CD8-positive, alpha-beta memory T cell (primary cell): Measurements from ENCODE around the gene CEP162. TPM values are rescaled to one million over a fixed set of nuclear protein-coding genes. Genes with fewer than 3 reads are reported as not detected.

Experiments
- CTCF ChIA-PET: fragments of 350-600 bp; sonication (Branson Sonifier 250); formaldehyde crosslinking; loops from one replicate; lab custom pipeline; 2021; ENCODE audit warnings: antibody characterized with exemption; lab: Charles Lee
- POLR2A ChIA-PET: fragments of 350-600 bp; sonication (Branson Sonifier 250); formaldehyde crosslinking; loops from one replicate; lab custom pipeline; 2021; ENCODE audit warnings: antibody characterized with exemption; lab: Charles Lee
- DNase-seq, 5 donors: peaks; one replicate each; pipeline versions ENCODE4 v3.0.0 to v3.0.0-alpha.2; 2020 to 2022; ENCODE audit warnings: mixed read lengths in 1 of 5
- H3K27ac ChIP-seq: one replicate; pipeline ENCODE4 v1.7.0; 2013; ENCODE audit warnings: low read depth, mild to moderate bottlenecking, low read length, moderate library complexity
- H3K27me3 ChIP-seq: 2 replicates; pipeline ENCODE4 v1.7.0; 2013; ENCODE audit warnings: low read length, mild to moderate bottlenecking; ENCODE audit not compliant: insufficient read depth, poor library complexity, severe bottlenecking
- H3K36me3 ChIP-seq: 2 replicates; pipeline ENCODE4 v1.7.0; 2013; ENCODE audit warnings: mild to moderate bottlenecking, low read length, moderate library complexity; ENCODE audit not compliant: insufficient read depth
- H3K4me1 ChIP-seq: 2 replicates; pipeline ENCODE4 v1.7.0; 2013; ENCODE audit warnings: mild to moderate bottlenecking, low read length, moderate library complexity; ENCODE audit not compliant: insufficient read depth
- H3K4me3 ChIP-seq: 2 replicates; pipeline ENCODE4 v1.7.0; 2013; ENCODE audit warnings: mild to moderate bottlenecking, low read length
- H3K9me3 ChIP-seq: 2 replicates; pipeline ENCODE4 v1.7.0; 2013; ENCODE audit warnings: mild to moderate bottlenecking, low read length
- H3K27ac Mint-ChIP-seq, 8 donors: one replicate each; pipeline ENCODE4 v1.8.0; 2020 to 2021; ENCODE audit warnings: mixed read lengths in 8 of 8, mild to moderate bottlenecking in 6 of 8, inconsistent platforms in 3 of 8, moderate library complexity in 3 of 8
- H3K27me3 Mint-ChIP-seq, 2 donors: one replicate each; pipeline ENCODE4 v1.8.0; 2020 to 2021; ENCODE audit warnings: mixed read lengths in 2 of 2, mild to moderate bottlenecking in 1 of 2, moderate library complexity in 1 of 2
- H3K36me3 Mint-ChIP-seq, 3 donors: one replicate each; pipeline ENCODE4 v1.8.0; 2020 to 2021; ENCODE audit warnings: mixed read lengths in 3 of 3, inconsistent platforms in 1 of 3, mild to moderate bottlenecking in 1 of 3
- H3K4me1 Mint-ChIP-seq, 3 donors: one replicate each; pipeline ENCODE4 v1.8.0; 2020 to 2021; ENCODE audit warnings: mixed read lengths in 3 of 3, inconsistent platforms in 1 of 3, mild to moderate bottlenecking in 1 of 3
- H3K4me3 Mint-ChIP-seq, 7 donors: one replicate each; pipeline ENCODE4 v1.8.0; 2020 to 2021; ENCODE audit warnings: mixed read lengths in 7 of 7, mild to moderate bottlenecking in 6 of 7, moderate library complexity in 4 of 7, inconsistent platforms in 2 of 7
- H3K9me3 Mint-ChIP-seq, 5 donors: one replicate each; pipeline ENCODE4 v1.8.0; 2020 to 2022; ENCODE audit warnings: mixed read lengths in 5 of 5, mild to moderate bottlenecking in 3 of 5, moderate library complexity in 2 of 5, inconsistent platforms in 1 of 5
- polyA plus RNA-seq: library from polyadenylated mRNA; unstranded; fragments of 300-500 nt; fragmentation: Illumina TruSeq; gene quantifications from one replicate; pipeline ENCODE4 v1.2.3, GENCODE V29; 2021
- total RNA-seq, 2 experiments: library from RNA; stranded (reverse); gene quantifications; one replicate each; pipeline ENCODE4 v1.2.3, GENCODE V29; 2021

The CEP162 gene
- total and polyA plus RNA-seq, 3 experiments from 2014 or later, result 5.5 to 6.0 (median 5.6) TPM

DNA sequence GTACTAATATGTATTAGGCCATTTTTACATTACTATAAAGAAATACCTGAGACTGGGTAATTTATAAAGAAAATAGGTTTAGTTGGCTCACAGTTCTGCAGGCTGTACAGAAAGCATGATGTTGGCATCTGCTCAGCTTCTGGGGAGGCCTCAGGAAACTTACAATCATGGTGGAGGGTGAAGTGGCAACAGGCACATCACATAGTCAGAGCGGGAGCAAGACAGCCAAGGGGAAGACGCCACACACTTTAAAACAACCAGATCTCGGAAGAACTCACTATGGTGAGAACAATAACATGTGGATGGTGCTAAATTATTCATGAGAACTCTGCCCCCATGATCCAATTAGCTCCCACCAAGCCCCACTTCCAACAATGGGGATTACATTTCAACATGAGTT is 41.3 kb upstream of the CEP162 start:
- H3K27me3 Mint-ChIP-seq, result peaks cover 7 to 23% of the 10 kb centered on the region in 2 donors
- DNase-seq, result no peak
- H3K27me3 ChIP-seq, result no peaks in the 10 kb centered on the region
- POLR2A ChIA-PET, result no interaction called here
- no peaks in the 10 kb centered on the region for H3K36me3 Mint-ChIP-seq
- H3K4me1 ChIP-seq, result no peaks in the 10 kb centered on the region
- no peaks in the 10 kb centered on the region for H3K36me3 ChIP-seq
- no peak overlapping the region for H3K4me3 Mint-ChIP-seq
- no peaks in the 10 kb centered on the region for H3K9me3 Mint-ChIP-seq
- CTCF ChIA-PET, result no interaction called here
- H3K27ac Mint-ChIP-seq, result no peak overlapping the region
- H3K9me3 ChIP-seq, result no peaks in the 10 kb centered on the region
- no peaks in the 10 kb centered on the region for H3K4me1 Mint-ChIP-seq
- no peak overlapping the region for H3K27ac ChIP-seq
- H3K4me3 ChIP-seq, result no peak overlapping the region

DNA sequence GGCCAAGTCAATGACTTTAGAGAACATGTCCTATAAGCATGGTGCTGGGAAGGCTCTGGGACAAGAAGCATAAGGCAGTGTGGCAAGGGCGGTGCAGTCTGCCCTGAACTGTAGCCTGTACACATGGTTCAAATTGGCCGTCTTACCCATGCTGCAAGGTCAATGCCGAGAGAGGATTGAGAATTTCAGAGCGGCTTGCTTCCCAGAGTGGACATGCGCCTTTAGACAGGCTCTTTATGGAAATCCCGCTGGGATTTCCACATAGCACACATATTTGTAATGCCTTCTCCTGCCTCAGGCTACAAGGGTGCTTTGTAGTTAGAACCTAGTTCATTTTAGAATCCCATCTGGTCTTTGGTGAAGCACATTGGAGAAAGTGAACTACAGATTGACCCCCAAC is 36.1 kb upstream of the CEP162 start:
- H3K4me1 Mint-ChIP-seq, result no peaks in the 10 kb centered on the region
- DNase-seq, result no peak
- H3K9me3 Mint-ChIP-seq, result no peaks in the 10 kb centered on the region
- H3K9me3 ChIP-seq, result no peaks in the 10 kb centered on the region
- H3K27me3 ChIP-seq, result no peaks in the 10 kb centered on the region
- no peaks in the 10 kb centered on the region for H3K4me1 ChIP-seq
- no peak overlapping the region for H3K4me3 ChIP-seq
- ChIA-PET POLR2A (no interaction called here), CTCF (no interaction called here)
- no peak overlapping the region for H3K4me3 Mint-ChIP-seq
- H3K27ac ChIP-seq, result no peak overlapping the region
- no peaks in the 10 kb centered on the region for H3K36me3 ChIP-seq
- no peaks in the 10 kb centered on the region for H3K36me3 Mint-ChIP-seq
- no peak overlapping the region for H3K27ac Mint-ChIP-seq
- H3K27me3 Mint-ChIP-seq, result peaks cover 6 to 38% of the 10 kb centered on the region in 2 donors

DNA sequence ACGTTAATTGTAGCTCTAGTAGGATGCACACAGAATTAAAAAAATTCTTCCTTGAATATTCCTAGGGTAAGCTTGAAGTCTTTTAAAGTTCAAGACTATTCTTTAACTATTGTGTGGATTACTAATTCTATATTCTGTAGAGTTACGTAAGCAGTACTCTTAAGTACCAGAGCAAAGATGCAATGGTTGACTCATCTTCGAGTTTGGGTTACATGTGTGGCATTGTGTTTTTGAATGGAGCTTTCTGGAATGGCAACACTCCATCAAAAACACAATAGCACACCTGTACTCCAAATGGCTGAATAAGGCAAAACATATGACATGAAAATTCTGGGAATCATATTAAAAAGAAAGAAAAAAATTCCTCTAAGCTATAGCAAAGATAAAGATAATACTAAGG is 33.5 kb upstream of the CEP162 start:
- Histone ChIP-seq H3K36me3 (no peaks in the 10 kb centered on the region), H3K9me3 (no peaks in the 10 kb centered on the region), H3K4me1 (no peaks in the 10 kb centered on the region), H3K27me3 (no peaks in the 10 kb centered on the region), H3K4me3 (no peak overlapping the region), H3K27ac (no peak overlapping the region)
- H3K27me3 Mint-ChIP-seq, result peaks cover 6 to 45% of the 10 kb centered on the region in 2 donors
- ChIA-PET CTCF (no interaction called here), POLR2A (no interaction called here)
- H3K9me3 Mint-ChIP-seq, result no peaks in the 10 kb centered on the region
- H3K27ac Mint-ChIP-seq, result no peak overlapping the region
- no peak for DNase-seq
- no peak overlapping the region for H3K4me3 Mint-ChIP-seq
- no peaks in the 10 kb centered on the region for H3K36me3 Mint-ChIP-seq
- no peaks in the 10 kb centered on the region for H3K4me1 Mint-ChIP-seq

- CTCF ChIA-PET, result no interaction called here
- POLR2A ChIA-PET, result no interaction called here
- Mint-ChIP-seq H3K27ac (no peak overlapping the region), H3K4me1 (no peaks in the 10 kb centered on the region), H3K9me3 (no peaks in the 10 kb centered on the region), H3K36me3 (no peaks in the 10 kb centered on the region), H3K4me3 (no peak overlapping the region), H3K27me3 (peaks cover 3 to 48% of the 10 kb centered on the region in 2 donors)
- H3K27me3 ChIP-seq, result no peaks in the 10 kb centered on the region
- no peaks in the 10 kb centered on the region for H3K36me3 ChIP-seq
- no peak for DNase-seq
- no peak overlapping the region for H3K4me3 ChIP-seq
- H3K4me1 ChIP-seq, result no peaks in the 10 kb centered on the region
- no peak overlapping the region for H3K27ac ChIP-seq
- no peaks in the 10 kb centered on the region for H3K9me3 ChIP-seq
Observed at GRCh38 chr6:84260196-84260595, 32.8 kb upstream of the CEP162 start.

GRCh38 chr6:84258866-84259265 is 31.4 kb upstream of the CEP162 start:
- Mint-ChIP-seq H3K4me1 (no peaks in the 10 kb centered on the region), H3K36me3 (no peaks in the 10 kb centered on the region), H3K27me3 (peaks cover 2 to 53% of the 10 kb centered on the region in 2 donors), H3K27ac (no peak overlapping the region), H3K9me3 (no peaks in the 10 kb centered on the region), H3K4me3 (no peak overlapping the region)
- Histone ChIP-seq H3K27ac (no peak overlapping the region), H3K36me3 (no peaks in the 10 kb centered on the region), H3K27me3 (no peaks in the 10 kb centered on the region), H3K4me1 (no peaks in the 10 kb centered on the region), H3K4me3 (no peak overlapping the region), H3K9me3 (no peaks in the 10 kb centered on the region)
- CTCF ChIA-PET, result no interaction called here
- no peak for DNase-seq
- POLR2A ChIA-PET, result no interaction called here

- Mint-ChIP-seq H3K4me1 (no peaks in the 10 kb centered on the region), H3K36me3 (no peaks in the 10 kb centered on the region), H3K9me3 (no peaks in the 10 kb centered on the region), H3K27me3 (peaks cover 2 to 54% of the 10 kb centered on the region in 2 donors), H3K27ac (no peak overlapping the region), H3K4me3 (no peak overlapping the region)
- ChIA-PET POLR2A (no interaction called here), CTCF (no interaction called here)
- H3K27ac ChIP-seq, result no peak overlapping the region
- H3K9me3 ChIP-seq, result no peaks in the 10 kb centered on the region
- DNase-seq, result no peak
- no peak overlapping the region for H3K4me3 ChIP-seq
- no peaks in the 10 kb centered on the region for H3K4me1 ChIP-seq
- no peaks in the 10 kb centered on the region for H3K36me3 ChIP-seq
- H3K27me3 ChIP-seq, result no peaks in the 10 kb centered on the region
Observed at GRCh38 chr6:84258268-84258667, 30.8 kb upstream of the CEP162 start.

- no peak for DNase-seq
- Mint-ChIP-seq H3K4me3 (no peak overlapping the region), H3K27ac (no peak overlapping the region), H3K36me3 (no peaks in the 10 kb centered on the region), H3K9me3 (no peaks in the 10 kb centered on the region), H3K27me3 (peaks cover 0 to 56% of the 10 kb centered on the region in 2 donors), H3K4me1 (no peaks in the 10 kb centered on the region)
- POLR2A ChIA-PET, result no interaction called here
- CTCF ChIA-PET, result no interaction called here
- Histone ChIP-seq H3K27ac (no peak overlapping the region), H3K4me1 (no peaks in the 10 kb centered on the region), H3K27me3 (no peaks in the 10 kb centered on the region), H3K4me3 (no peak overlapping the region), H3K36me3 (no peaks in the 10 kb centered on the region), H3K9me3 (no peaks in the 10 kb centered on the region)
Observed at GRCh38 chr6:84255641-84256040, 28.2 kb upstream of the CEP162 start.

DNA sequence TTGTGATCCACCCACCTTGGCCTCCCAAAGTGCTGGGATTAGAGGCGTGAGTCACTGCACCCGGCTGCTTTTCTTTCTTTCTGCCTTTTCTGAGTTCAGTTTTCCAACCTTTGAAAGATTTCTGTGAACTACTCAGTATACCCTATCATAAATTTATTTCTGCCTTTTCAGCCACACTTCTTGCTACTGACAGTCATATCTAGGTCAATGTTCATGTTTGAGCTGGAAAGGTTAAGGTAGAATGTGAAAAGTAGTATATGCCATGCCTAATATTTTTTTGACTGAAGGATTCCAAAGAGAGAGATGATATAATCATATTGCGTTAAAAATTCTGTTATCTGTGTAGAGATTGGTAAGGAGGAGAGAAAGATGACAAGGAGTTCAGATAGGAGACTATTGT is 25.9 kb upstream of the CEP162 start:
- CTCF ChIA-PET, result no interaction called here
- H3K36me3 Mint-ChIP-seq, result no peaks in the 10 kb centered on the region
- H3K36me3 ChIP-seq, result no peaks in the 10 kb centered on the region
- H3K4me3 Mint-ChIP-seq, result no peak overlapping the region
- H3K27me3 Mint-ChIP-seq, result peaks cover 3 to 42% of the 10 kb centered on the region in 2 donors
- no peak overlapping the region for H3K27ac Mint-ChIP-seq
- H3K27me3 ChIP-seq, result no peaks in the 10 kb centered on the region
- no peaks in the 10 kb centered on the region for H3K4me1 Mint-ChIP-seq
- POLR2A ChIA-PET, result no interaction called here
- no peak overlapping the region for H3K4me3 ChIP-seq
- H3K4me1 ChIP-seq, result no peaks in the 10 kb centered on the region
- H3K27ac ChIP-seq, result no peak overlapping the region
- no peaks in the 10 kb centered on the region for H3K9me3 Mint-ChIP-seq
- H3K9me3 ChIP-seq, result no peaks in the 10 kb centered on the region
- DNase-seq, result no peak
